ENCODE measurements around the gene SCUBE2.

The SCUBE2 gene

GRCh38 chr11:9092853-9093778, 1.7 kb upstream of the SCUBE2 start:
- DNase-seq (ENCODE audit: insufficient read length, low spot score), result no peak
- FAIRE-seq, result no peak
- no peak for TF ChIP-seq POLR2A (IDR thresholded peaks at IDR 0.05; ENCODE audit: low read depth, low read length)
- no peak for TF ChIP-seq TAF1 (IDR thresholded peaks at IDR 0.05; ENCODE audit: low read depth, low read length)
- TF ChIP-seq PAX5 (IDR thresholded peaks at IDR 0.05; ENCODE audit: insufficient read depth, low read length, severe bottlenecking), result no peak
- no peak for TF ChIP-seq SPI1 (IDR thresholded peaks at IDR 0.05; ENCODE audit: low read depth, low read length)
- no peak for TF ChIP-seq POLR2AphosphoS5 (IDR thresholded peaks at IDR 0.05; ENCODE audit: low read depth, low read length)
- TF ChIP-seq POU2F2 (IDR thresholded peaks at IDR 0.05; ENCODE audit: low read depth, low read length), result no peak

GRCh38 chr11:9092072-9092471, 673 bp upstream of the SCUBE2 start:
- no peak for DNase-seq (ENCODE audit: insufficient read length, low spot score)
- TF ChIP-seq POLR2A (IDR thresholded peaks at IDR 0.05; ENCODE audit: low read depth, low read length) (no peak), POLR2AphosphoS5 (IDR thresholded peaks at IDR 0.05; ENCODE audit: low read depth, low read length) (no peak), POU2F2 (IDR thresholded peaks at IDR 0.05; ENCODE audit: low read depth, low read length) (no peak), PAX5 (IDR thresholded peaks at IDR 0.05; ENCODE audit: insufficient read depth, low read length, severe bottlenecking) (no peak), TAF1 (IDR thresholded peaks at IDR 0.05; ENCODE audit: low read depth, low read length) (no peak), SPI1 (IDR thresholded peaks at IDR 0.05; ENCODE audit: low read depth, low read length) (no peak)
- FAIRE-seq, result no peak

- FAIRE-seq, result no peak
- DNase-seq (ENCODE audit: insufficient read length, low spot score), result no peak
- no peak for TF ChIP-seq POLR2A (IDR thresholded peaks at IDR 0.05; ENCODE audit: low read depth, low read length)
- TF ChIP-seq POLR2AphosphoS5 (IDR thresholded peaks at IDR 0.05; ENCODE audit: low read depth, low read length), result no peak
- no peak for TF ChIP-seq SPI1 (IDR thresholded peaks at IDR 0.05; ENCODE audit: low read depth, low read length)
- no peak for TF ChIP-seq TAF1 (IDR thresholded peaks at IDR 0.05; ENCODE audit: low read depth, low read length)
- no peak for TF ChIP-seq PAX5 (IDR thresholded peaks at IDR 0.05; ENCODE audit: insufficient read depth, low read length, severe bottlenecking)
- no peak for TF ChIP-seq POU2F2 (IDR thresholded peaks at IDR 0.05; ENCODE audit: low read depth, low read length)
Observed at GRCh38 chr11:9090488-9091043, 833 bp downstream of the SCUBE2 start.

- no peak for DNase-seq (ENCODE audit: insufficient read length, low spot score)
- FAIRE-seq, result no peak
- TF ChIP-seq TAF1 (IDR thresholded peaks at IDR 0.05; ENCODE audit: low read depth, low read length) (no peak), POLR2A (IDR thresholded peaks at IDR 0.05; ENCODE audit: low read depth, low read length) (no peak), POLR2AphosphoS5 (IDR thresholded peaks at IDR 0.05; ENCODE audit: low read depth, low read length) (no peak), PAX5 (IDR thresholded peaks at IDR 0.05; ENCODE audit: insufficient read depth, low read length, severe bottlenecking) (no peak), SPI1 (IDR thresholded peaks at IDR 0.05; ENCODE audit: low read depth, low read length) (no peak)
Observed at GRCh38 chr11:9089636-9090035, 1.8 kb downstream of the SCUBE2 start.

GRCh38 chr11:9089061-9089460, 2.3 kb downstream of the SCUBE2 start:
- no peak for FAIRE-seq
- TF ChIP-seq POU2F2 (IDR thresholded peaks at IDR 0.05; ENCODE audit: low read depth, low read length) (no peak), TAF1 (IDR thresholded peaks at IDR 0.05; ENCODE audit: low read depth, low read length) (no peak), POLR2A (IDR thresholded peaks at IDR 0.05; ENCODE audit: low read depth, low read length) (no peak), POLR2AphosphoS5 (IDR thresholded peaks at IDR 0.05; ENCODE audit: low read depth, low read length) (no peak)
- DNase-seq (ENCODE audit: insufficient read length, low spot score), result no peak

GRCh38 chr11:9082575-9082974, 8.8 kb downstream of the SCUBE2 start:
- FAIRE-seq, result no peak
- TF ChIP-seq TAF1 (IDR thresholded peaks at IDR 0.05; ENCODE audit: low read depth, low read length), result no peak
- no peak for TF ChIP-seq SPI1 (IDR thresholded peaks at IDR 0.05; ENCODE audit: low read depth, low read length)
- no peak for TF ChIP-seq POLR2A (IDR thresholded peaks at IDR 0.05; ENCODE audit: low read depth, low read length)
- TF ChIP-seq POLR2AphosphoS5 (IDR thresholded peaks at IDR 0.05; ENCODE audit: low read depth, low read length), result no peak
- no peak for TF ChIP-seq PAX5 (IDR thresholded peaks at IDR 0.05; ENCODE audit: insufficient read depth, low read length, severe bottlenecking)
- TF ChIP-seq POU2F2 (IDR thresholded peaks at IDR 0.05; ENCODE audit: low read depth, low read length), result no peak
- DNase-seq (ENCODE audit: insufficient read length, low spot score), result no peak

GRCh38 chr11:9081153-9081552, 10.2 kb downstream of the SCUBE2 start:
- TF ChIP-seq SPI1 (IDR thresholded peaks at IDR 0.05; ENCODE audit: low read depth, low read length) (peak; percentile 39; the same call in 1 of the 2 replicates), POLR2A (IDR thresholded peaks at IDR 0.05; ENCODE audit: low read depth, low read length) (no peak)
- FAIRE-seq (no peak), DNase-seq (ENCODE audit: insufficient read length, low spot score) (no peak)

GRCh38 chr11:9078113-9079086, 13.0 kb downstream of the SCUBE2 start:
- no peak for FAIRE-seq
- TF ChIP-seq SPI1 (IDR thresholded peaks at IDR 0.05; ENCODE audit: low read depth, low read length) (no peak), POLR2AphosphoS5 (IDR thresholded peaks at IDR 0.05; ENCODE audit: low read depth, low read length) (no peak), PAX5 (IDR thresholded peaks at IDR 0.05; ENCODE audit: insufficient read depth, low read length, severe bottlenecking) (no peak), POU2F2 (IDR thresholded peaks at IDR 0.05; ENCODE audit: low read depth, low read length) (no peak), TAF1 (IDR thresholded peaks at IDR 0.05; ENCODE audit: low read depth, low read length) (no peak)
- DNase-seq (ENCODE audit: insufficient read length, low spot score), result no peak

- FAIRE-seq, result no peak
- TF ChIP-seq POLR2A (IDR thresholded peaks at IDR 0.05; ENCODE audit: low read depth, low read length), result no peak
- no peak for TF ChIP-seq POLR2AphosphoS5 (IDR thresholded peaks at IDR 0.05; ENCODE audit: low read depth, low read length)
- no peak for TF ChIP-seq PAX5 (IDR thresholded peaks at IDR 0.05; ENCODE audit: insufficient read depth, low read length, severe bottlenecking)
- no peak for TF ChIP-seq TAF1 (IDR thresholded peaks at IDR 0.05; ENCODE audit: low read depth, low read length)
- no peak for TF ChIP-seq SPI1 (IDR thresholded peaks at IDR 0.05; ENCODE audit: low read depth, low read length)
- DNase-seq (ENCODE audit: insufficient read length, low spot score), result no peak
Observed at GRCh38 chr11:9077164-9077563, 14.2 kb downstream of the SCUBE2 start.

Data from GM12891 (cell line).